SK-N-SH (cell line): Measurements from ENCODE around the gene ATP2B2. TPM values are rescaled to one million over a fixed set of nuclear protein-coding genes. Genes with fewer than 3 reads are reported as not detected.
A peak's percentile ranks its signal among the peaks of the same experiment; 100 is the strongest.

ENCODE experiments used
- CTCF ChIA-PET: fragments of 300-600, 350-600 bp; formaldehyde crosslinking; extraction: SDS; loops from one replicate; lab custom pipeline; 2021; lab: Yijun Ruan, JAX
- POLR2A ChIA-PET: fragments of 350-600 bp; sonication (Branson Sonifier 250); formaldehyde crosslinking; extraction: SDS; loops from one replicate; lab custom pipeline; 2020; ENCODE audit warnings: antibody characterized with exemption, inconsistent platforms; lab: Yijun Ruan, JAX
- DNase-seq: peaks from one replicate; pipeline ENCODE4 v3.0.0; 2012
- H2AFZ ChIP-seq: fragments of 200-600 bp; sonication (generic); 2 replicates; pipeline ENCODE4 v1.8.1; 2016; ENCODE audit warnings: antibody characterized with exemption, mild to moderate bottlenecking, low read depth
- H3F3A ChIP-seq: fragments of 200-600 bp; sonication (generic); replicated peaks from 2 replicates; pipeline ENCODE3; 2016; ENCODE audit warnings: antibody characterized with exemption, mild to moderate bottlenecking; ENCODE audit not compliant: insufficient read depth
- H3K27ac ChIP-seq, 2 experiments: fragments of 200-500 bp in 1 of 2; fragments of 200-600 bp in 1 of 2; sonication (Bioruptor generic) in 1 of 2; sonication (generic), shearing (Covaris generic) in 1 of 2; 2 replicates each; pipeline versions ENCODE4 v1.5.1 to v1.6.1; 2014 to 2016; ENCODE audit warnings: low read depth in 2 of 2, inconsistent platforms in 1 of 2, low read length in 1 of 2, mild to moderate bottlenecking in 1 of 2, mixed read lengths in 1 of 2
- H3K27me3 ChIP-seq: fragments of 200-600 bp; sonication (generic), shearing (Covaris generic); 2 replicates; pipeline ENCODE4 v1.6.1; 2016; ENCODE audit warnings: mixed run types; ENCODE audit not compliant: insufficient read depth
- H3K36me3 ChIP-seq, 2 experiments: fragments of 200-500 bp in 1 of 2; fragments of 200-600 bp in 1 of 2; sonication (Bioruptor generic) in 1 of 2; sonication (generic) in 1 of 2; replicated peaks in 1 of 2; 2 replicates each; pipeline versions ENCODE3 to v1.5.1; 2014 to 2016; ENCODE audit warnings: low read length in 1 of 2, mild to moderate bottlenecking in 1 of 2; ENCODE audit not compliant: insufficient read depth in 2 of 2, control insufficient read depth in 1 of 2
- H3K4me1 ChIP-seq, 2 experiments: fragments of 200-500 bp in 1 of 2; fragments of 200-600 bp in 1 of 2; sonication (Bioruptor generic) in 1 of 2; sonication (generic), shearing (Covaris generic) in 1 of 2; 2 replicates each; pipeline versions ENCODE4 v1.5.1 to v1.6.1; 2014 to 2016; ENCODE audit warnings: low read depth in 1 of 2, low read length in 1 of 2, mixed run types in 1 of 2; ENCODE audit not compliant: insufficient read depth in 2 of 2, control insufficient read depth in 1 of 2
- H3K4me2 ChIP-seq: fragments of 200-600 bp; sonication (generic), shearing (Covaris generic); 2 replicates; pipeline ENCODE4 v1.6.1; 2017; ENCODE audit warnings: mixed run types
- H3K4me3 ChIP-seq, 2 experiments: fragments of 200-500 bp in 1 of 2; fragments of 200-600 bp in 1 of 2; sonication (Bioruptor generic) in 1 of 2; sonication (generic), shearing (Covaris generic) in 1 of 2; 2 replicates each; pipeline versions ENCODE4 v1.5.1 to v1.8.1; 2014 to 2016; ENCODE audit warnings: low read depth in 2 of 2, inconsistent platforms in 1 of 2, low read length in 1 of 2, mild to moderate bottlenecking in 1 of 2, mixed read lengths in 1 of 2, moderate library complexity in 1 of 2
- H3K79me2 ChIP-seq: fragments of 200-600 bp; sonication (generic); 2 replicates; pipeline ENCODE4 v1.8.1; 2017; ENCODE audit warnings: mild to moderate bottlenecking; ENCODE audit not compliant: insufficient read depth
- H3K9ac ChIP-seq: fragments of 200-600 bp; sonication (generic); 2 replicates; pipeline ENCODE4 v1.6.1; 2017; ENCODE audit warnings: mixed run types
- H3K9me2 ChIP-seq: fragments of 200-600 bp; sonication (generic); 2 replicates; pipeline ENCODE4 v1.6.1; 2017; ENCODE audit warnings: mixed run types
- H3K9me3 ChIP-seq: fragments of 200-600 bp; sonication (generic); 2 replicates; pipeline ENCODE4 v1.6.1; 2017; ENCODE audit warnings: mixed run types, mild to moderate bottlenecking, moderate library complexity
- H4K20me1 ChIP-seq: fragments of 200-600 bp; sonication (generic); 2 replicates; pipeline ENCODE4 v1.6.1; 2017; ENCODE audit warnings: mild to moderate bottlenecking, mixed run types; ENCODE audit not compliant: insufficient read depth
- CHD2 ChIP-seq: fragments of 150-350 bp; IDR thresholded peaks from 2 replicates; pipeline ENCODE4 v1.6.1; 2018; ENCODE audit warnings: low read length; ENCODE audit not compliant: partially characterized antibody
- ELF1 ChIP-seq: IDR thresholded peaks from 2 replicates; pipeline ENCODE4 v1.4.0; 2012
- EP300 ChIP-seq, 2 experiments: IDR thresholded peaks; 2 replicates each; pipeline versions ENCODE4 v1.4.0 to v1.6.1; 2012; ENCODE audit warnings: borderline replicate concordance in 1 of 2, low read depth in 1 of 2, low read length in 1 of 2
- EZH2phosphoT487 ChIP-seq: fragments of 200-600 bp; sonication (generic); IDR thresholded peaks from 2 replicates; pipeline ENCODE4 v1.6.1; 2017; ENCODE audit warnings: low read depth, mixed run types, mild to moderate bottlenecking, antibody characterized with exemption, moderate library complexity, borderline replicate concordance
- FOSL2 ChIP-seq: IDR thresholded peaks from 2 replicates; pipeline ENCODE4 v1.4.0; 2012; ENCODE audit warnings: low read depth, mild to moderate bottlenecking, moderate library complexity, borderline replicate concordance
- FOXJ3 ChIP-seq: sonication (generic); formaldehyde crosslinking; IDR thresholded peaks from 2 replicates; pipeline ENCODE4 v1.5.1; 2020; ENCODE audit warnings: mild to moderate bottlenecking, missing genetic modification reagents
- GABPA ChIP-seq: IDR thresholded peaks from 2 replicates; pipeline ENCODE4 v1.4.0; 2012; ENCODE audit warnings: low read depth, mild to moderate bottlenecking
- GATA2 ChIP-seq: sonication (generic); formaldehyde crosslinking; IDR thresholded peaks from 2 replicates; pipeline ENCODE4 v1.5.0; 2020; ENCODE audit warnings: mild to moderate bottlenecking, missing genetic modification reagents
- MAX ChIP-seq: IDR thresholded peaks from 2 replicates; pipeline ENCODE4 v1.4.0; 2012; ENCODE audit warnings: low read depth
- MEF2A ChIP-seq: IDR thresholded peaks from 2 replicates; pipeline ENCODE4 v1.4.0; 2012; ENCODE audit warnings: low read depth, borderline replicate concordance
- MXI1 ChIP-seq: IDR thresholded peaks from 2 replicates; pipeline ENCODE4 v1.6.1; 2012; ENCODE audit warnings: mild to moderate bottlenecking, low read depth, low read length, improper control_type of control experiment
- NFIC ChIP-seq: IDR thresholded peaks from 2 replicates; pipeline ENCODE4 v1.4.0; 2012; ENCODE audit warnings: borderline replicate concordance
- NRF1 ChIP-seq: IDR thresholded peaks from 2 replicates; pipeline ENCODE4 v1.6.1; 2012; ENCODE audit warnings: low read depth, mild to moderate bottlenecking, low read length
- PBX3 ChIP-seq: IDR thresholded peaks from 2 replicates; pipeline ENCODE4; 2012
- POLR2AphosphoS5 ChIP-seq: IDR thresholded peaks from 2 replicates; pipeline ENCODE4 v1.6.1; 2012; ENCODE audit warnings: low read depth, low read length
- RAD21 ChIP-seq: IDR thresholded peaks from 2 replicates; pipeline ENCODE4 v1.6.1; 2012; ENCODE audit warnings: mild to moderate bottlenecking, low read length
- RCOR1 ChIP-seq: fragments of 150-350 bp; IDR thresholded peaks from 2 replicates; pipeline ENCODE4 v1.6.1; 2017; ENCODE audit warnings: antibody characterized with exemption, low read length
- REST ChIP-seq: IDR thresholded peaks from 2 replicates; pipeline ENCODE4 v1.6.1; 2012; ENCODE audit warnings: mild to moderate bottlenecking, low read depth, low read length, moderate library complexity
- RFX5 ChIP-seq: IDR thresholded peaks from 2 replicates; pipeline ENCODE4 v1.6.1; 2012; ENCODE audit warnings: mild to moderate bottlenecking, improper control_type of control experiment, low read length
- RXRA ChIP-seq: IDR thresholded peaks from 2 replicates; pipeline ENCODE4 v1.4.0; 2012; ENCODE audit warnings: low read depth, mild to moderate bottlenecking, borderline replicate concordance
- SIN3A ChIP-seq: IDR thresholded peaks from 2 replicates; pipeline ENCODE4 v1.6.1; 2012; ENCODE audit warnings: low read depth, mild to moderate bottlenecking, low read length, moderate library complexity, borderline replicate concordance
- TAF1 ChIP-seq: IDR thresholded peaks from 2 replicates; pipeline ENCODE4 v1.6.1; 2012; ENCODE audit warnings: low read depth, mild to moderate bottlenecking, low read length, moderate library complexity, borderline replicate concordance
- TCF12 ChIP-seq: IDR thresholded peaks from 2 replicates; pipeline ENCODE4 v1.4.0; 2012
- TEAD4 ChIP-seq: IDR thresholded peaks from 2 replicates; pipeline ENCODE4 v1.4.0; 2012; ENCODE audit warnings: mild to moderate bottlenecking, borderline replicate concordance; ENCODE audit not compliant: insufficient read depth
- USF1 ChIP-seq: IDR thresholded peaks from 2 replicates; pipeline ENCODE4 v1.4.0; 2012; ENCODE audit warnings: low read depth, borderline replicate concordance
- USF2 ChIP-seq: fragments of 150-350 bp; IDR thresholded peaks from 2 replicates; pipeline ENCODE4 v1.6.1; 2017; ENCODE audit warnings: antibody characterized with exemption, low read length, low read depth, borderline replicate concordance
- YY1 ChIP-seq: IDR thresholded peaks from 2 replicates; pipeline ENCODE4 v1.4.0; 2012; ENCODE audit warnings: low read depth, mild to moderate bottlenecking
- WGBS: methylation state at CpG from one replicate; pipeline ENCODE4 v1.1.6; 2017; ENCODE audit warnings: low lambda C conversion rate; 5-methylcytosine and 5-hydroxymethylcytosine counted together
- polyA plus RNA-seq, 3 experiments: library from polyadenylated mRNA; depleted of rRNA; stranded (reverse); fragments of >200 nt; gene quantifications; 2 replicates each; pipeline ENCODE4 v1.2.3, GENCODE V29; 2012

The ATP2B2 gene
- polyA plus RNA-seq, 1 of the 3 experiments (the other 2 are of a cell fraction) = 0.15 TPM

- no peak overlapping the region for H3K9ac ChIP-seq
- DNase-seq = peak; percentile 77
- peaks cover 8 to 54% of the 10 kb centered on the region in 2 experiments; a peak in 3 of 4 replicates for H3K4me1 ChIP-seq
- H3K36me3 ChIP-seq = no peaks in the 10 kb centered on the region
- H3K27ac ChIP-seq = peak overlapping the region in 1 of 2 experiments; percentile 94; a peak in 2 of 4 replicates
- TF ChIP-seq ELF1 (no peak), RXRA (no peak), TCF12 (no peak), RCOR1 (0 out of 2 replicates have a peak, but pooled peaks have one; percentile 40), NFIC (no peak), REST (no peak), USF1 (no peak), EP300 (IDR thresholded peaks at IDR 0.05; ENCODE audit: borderline replicate concordance in 1 of 2, low read depth in 1 of 2, low read length in 1 of 2) (peak in 1 of 2 experiments; percentile 55; a peak in 1 of 4 replicates), PBX3 (no peak), CHD2 (peak; percentile 15), NRF1 (no peak), TEAD4 (no peak), POLR2AphosphoS5 (no peak), FOXJ3 (CRISPR knock-in tag) (no peak), MAX (no peak), EZH2phosphoT487 (no peak), GATA2 (CRISPR knock-in tag) (peak; percentile 42; the same call in 1 of the 2 replicates), TAF1 (no peak), RFX5 (no peak), MEF2A (no peak), SIN3A (no peak), GABPA (no peak), FOSL2 (no peak), YY1 (no peak), USF2 (no peak), MXI1 (no peak), RAD21 (peak; percentile 17; the same call in 1 of the 2 replicates)
- H3K4me2 ChIP-seq = peak overlapping the region; percentile 59
- no peaks in the 10 kb centered on the region for H3K79me2 ChIP-seq
- H2AFZ ChIP-seq = no peak overlapping the region
- no peaks in the 10 kb centered on the region for H4K20me1 ChIP-seq
- H3K9me3 ChIP-seq = no peaks in the 10 kb centered on the region
- H3F3A ChIP-seq = no peaks in the 10 kb centered on the region
- H3K4me3 ChIP-seq = no peak overlapping the region; a peak in 1 of 4 replicates
- WGBS = 32% methylated on average over 13 of the region's 13 CpGs
- ChIA-PET POLR2A (no interaction called here), CTCF (interaction anchor here (0.7 to 4.4 kb wide), 5 partner anchors 10 to 384 kb away, joined by 3 to 35 read pairs (median 5); no protein-coding TSS in a partner anchor)
- H3K27me3 ChIP-seq = no peaks in the 10 kb centered on the region; the same call in 1 of the 2 replicates
- no peaks in the 10 kb centered on the region for H3K9me2 ChIP-seq
These were observed 150.9 kb downstream of the ATP2B2 start for GRCh38 chr3:10354361-10355015.
